GM18861 (cell line): Measurements from ENCODE around the gene GRID2IP.
"Not testable (repeated sequence)": the region's sequence is repeated elsewhere in the genome, so short reads cannot be mapped to it uniquely, and the experiment has no call there.

ENCODE experiments used
- ATAC-seq: cut with Tn5 transposase; IDR thresholded peaks from one replicate; pipeline ENCODE4 v1.9.1; 2021; ENCODE audit not compliant: unreplicated experiment

Gene GRID2IP

DNA sequence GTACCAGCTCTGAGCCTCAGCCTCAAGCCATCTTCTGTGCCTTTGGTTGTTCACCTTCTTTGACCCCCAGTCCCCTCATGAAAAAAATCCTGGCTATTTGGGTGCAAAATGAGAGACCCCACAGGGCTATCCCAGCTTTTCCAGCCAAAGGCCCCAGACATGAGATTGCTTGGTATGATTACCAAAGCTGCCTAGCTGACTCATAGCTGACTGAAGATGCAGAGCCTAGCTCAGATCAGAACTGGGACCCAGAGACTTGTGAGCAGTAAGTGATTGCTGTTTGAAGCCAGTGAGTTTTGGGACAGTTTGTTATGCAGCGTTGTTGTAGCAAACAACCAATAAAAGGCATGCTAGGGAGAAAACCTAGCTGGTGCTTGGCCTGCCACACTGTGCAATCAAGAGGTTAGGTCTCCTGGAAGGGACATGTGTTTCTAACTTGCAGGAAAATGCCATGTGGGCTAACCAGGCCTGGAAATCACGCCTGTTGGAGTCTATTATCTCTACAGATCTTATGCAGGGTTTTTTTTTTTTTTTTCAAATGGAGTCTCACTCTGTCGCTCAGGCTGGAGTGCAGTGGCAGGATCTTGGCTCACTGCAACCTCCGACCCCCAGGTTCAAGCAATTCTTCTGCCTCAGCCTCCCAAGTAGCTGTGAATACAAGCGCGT is 55.5 kb downstream of the GRID2IP start:
- ATAC-seq, result no peak

- no peak for ATAC-seq
Observed at GRCh38 chr7:6494365-6494764, 56.9 kb downstream of the GRID2IP start.

DNA sequence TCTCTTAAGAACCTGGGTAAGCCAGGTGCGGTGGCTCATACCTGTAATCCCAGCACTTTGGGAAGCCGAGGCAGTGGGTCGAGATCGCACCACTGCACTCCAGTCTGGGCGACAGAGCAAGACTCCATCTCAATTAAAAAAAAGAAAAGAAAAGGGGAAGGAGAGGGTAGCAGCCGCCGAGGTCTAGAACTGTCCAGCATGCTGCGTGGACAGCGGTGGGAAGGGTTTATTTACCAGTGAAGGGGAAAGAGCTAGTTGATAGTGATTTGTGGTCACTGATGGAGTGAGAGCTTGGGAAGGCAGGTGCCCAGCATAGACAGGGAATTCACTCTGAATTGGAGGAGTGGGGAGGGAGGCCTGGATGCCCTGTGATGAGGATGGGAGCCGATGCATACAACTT is 60.1 kb downstream of the GRID2IP start:
- ATAC-seq, result no peak

DNA sequence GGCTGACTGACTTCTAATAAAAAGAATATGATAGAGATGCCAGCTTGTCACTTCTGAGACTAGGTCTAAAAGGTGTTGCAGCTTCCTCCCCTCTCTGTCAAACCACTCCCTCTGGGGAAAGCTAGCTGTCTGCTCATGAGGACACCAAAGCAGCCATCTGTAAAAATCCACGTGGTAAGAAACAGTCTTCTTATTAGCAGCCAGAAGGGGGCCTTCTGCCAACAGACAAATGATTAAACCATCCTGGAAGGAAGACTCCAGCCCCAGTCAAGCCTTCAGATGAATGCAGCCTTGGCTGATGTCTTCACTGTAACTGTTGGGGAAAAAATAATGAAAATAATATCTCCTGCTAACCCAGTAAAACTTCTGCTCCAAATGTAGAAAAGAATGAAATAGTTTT is 61.6 kb downstream of the GRID2IP start:
- no peak for ATAC-seq

GRCh38 chr7:6487184-6487545 is 64.1 kb downstream of the GRID2IP start:
- ATAC-seq, result no peak

GRCh38 chr7:6486438-6487183 is 64.7 kb downstream of the GRID2IP start:
- no peak for ATAC-seq

GRCh38 chr7:6482743-6483119 is 68.5 kb downstream of the GRID2IP start:
- ATAC-seq, result no peak

DNA sequence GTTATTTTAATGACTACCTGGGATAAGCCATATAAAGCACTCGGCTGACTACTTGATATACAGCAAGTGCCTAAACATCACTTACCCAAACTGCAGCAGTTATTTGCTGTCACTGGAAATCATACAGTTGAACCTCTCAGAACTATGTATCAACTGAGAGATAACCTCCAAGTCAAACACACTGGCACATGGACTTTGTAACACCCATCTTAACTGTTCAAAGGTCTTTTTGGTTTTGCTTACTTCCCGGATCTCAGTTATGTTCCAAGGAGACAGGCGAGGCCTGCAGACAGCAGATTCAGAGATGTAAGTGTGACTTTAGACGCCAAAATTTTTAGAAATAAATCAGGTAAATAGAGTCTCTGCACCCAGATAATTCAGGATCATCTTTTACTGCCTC is 69.0 kb downstream of the GRID2IP start:
- no peak for ATAC-seq

DNA sequence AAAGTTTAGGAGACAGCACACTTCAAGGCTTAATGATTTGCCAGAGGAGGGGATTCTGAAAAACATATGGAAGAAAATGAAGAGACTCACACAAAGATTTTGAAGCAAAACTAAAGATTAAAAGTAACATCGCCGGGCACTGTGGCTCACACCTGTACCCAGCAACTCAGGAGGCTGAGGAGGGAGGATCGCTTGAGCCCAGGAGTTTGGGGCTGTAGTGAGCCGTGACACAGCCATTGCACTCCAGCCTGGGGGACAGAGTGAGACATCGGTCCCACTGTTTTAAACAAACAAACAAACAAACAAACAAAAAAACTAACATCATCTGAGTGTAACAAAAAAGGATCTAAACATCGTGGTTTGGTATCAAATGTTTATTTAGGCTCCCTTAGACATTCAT is 69.8 kb downstream of the GRID2IP start:
- ATAC-seq, result no peak

DNA sequence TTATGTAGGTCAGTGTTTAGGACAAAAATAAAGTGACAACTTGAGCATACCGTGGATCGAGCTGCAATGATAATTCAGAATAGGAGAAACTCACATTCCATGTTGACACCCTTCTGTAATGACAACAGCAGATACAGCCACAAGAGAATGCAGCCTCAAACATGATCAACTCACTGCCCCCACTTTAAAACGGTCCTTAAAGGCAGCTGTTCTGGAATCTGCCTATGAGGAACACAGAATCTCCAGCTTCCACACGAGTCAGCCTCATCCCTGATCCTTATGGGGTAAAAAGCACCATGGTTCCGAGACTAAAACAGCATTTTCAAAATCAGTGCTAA is 71.0 kb downstream of the GRID2IP start:
- no peak for ATAC-seq

GRCh38 chr7:6479067-6479466 is 72.2 kb downstream of the GRID2IP start:
- no peak for ATAC-seq

DNA sequence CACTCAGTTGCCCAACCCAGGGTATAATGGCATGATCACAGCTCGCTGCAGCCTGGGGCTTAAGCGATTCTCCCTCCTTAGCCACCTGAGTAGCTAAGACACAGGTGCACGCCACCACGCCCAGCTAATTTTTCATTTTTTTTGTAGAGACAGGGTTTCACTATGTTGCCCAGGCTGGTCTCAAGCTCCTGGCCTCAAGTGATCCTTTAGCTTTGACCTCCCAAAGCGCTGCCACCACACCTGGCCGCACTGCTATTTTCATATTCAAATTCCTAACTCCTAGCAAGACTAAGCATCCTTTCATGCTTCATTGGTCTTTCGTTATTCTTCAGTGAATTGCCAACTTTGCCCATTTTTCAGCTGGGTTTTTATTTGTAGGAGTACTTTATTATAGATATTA is 73.1 kb downstream of the GRID2IP start:
- ATAC-seq, result no peak

DNA sequence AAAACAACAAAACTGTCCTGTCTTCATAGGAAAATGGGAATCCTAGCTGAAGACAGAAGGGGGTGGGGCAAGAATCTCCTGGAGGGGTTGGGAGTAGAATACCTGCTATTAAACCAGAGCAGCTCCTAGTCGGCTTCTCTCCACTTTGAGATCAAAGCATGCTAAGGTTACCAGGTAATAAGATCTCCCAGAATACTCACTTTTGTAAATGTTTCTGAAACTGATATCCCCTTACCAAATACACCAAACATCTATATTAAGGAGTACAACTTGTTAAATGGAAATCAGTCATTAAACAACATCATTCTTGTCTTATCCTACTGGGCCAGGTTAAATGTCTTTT is 74.0 kb downstream of the GRID2IP start:
- ATAC-seq, result no peak

DNA sequence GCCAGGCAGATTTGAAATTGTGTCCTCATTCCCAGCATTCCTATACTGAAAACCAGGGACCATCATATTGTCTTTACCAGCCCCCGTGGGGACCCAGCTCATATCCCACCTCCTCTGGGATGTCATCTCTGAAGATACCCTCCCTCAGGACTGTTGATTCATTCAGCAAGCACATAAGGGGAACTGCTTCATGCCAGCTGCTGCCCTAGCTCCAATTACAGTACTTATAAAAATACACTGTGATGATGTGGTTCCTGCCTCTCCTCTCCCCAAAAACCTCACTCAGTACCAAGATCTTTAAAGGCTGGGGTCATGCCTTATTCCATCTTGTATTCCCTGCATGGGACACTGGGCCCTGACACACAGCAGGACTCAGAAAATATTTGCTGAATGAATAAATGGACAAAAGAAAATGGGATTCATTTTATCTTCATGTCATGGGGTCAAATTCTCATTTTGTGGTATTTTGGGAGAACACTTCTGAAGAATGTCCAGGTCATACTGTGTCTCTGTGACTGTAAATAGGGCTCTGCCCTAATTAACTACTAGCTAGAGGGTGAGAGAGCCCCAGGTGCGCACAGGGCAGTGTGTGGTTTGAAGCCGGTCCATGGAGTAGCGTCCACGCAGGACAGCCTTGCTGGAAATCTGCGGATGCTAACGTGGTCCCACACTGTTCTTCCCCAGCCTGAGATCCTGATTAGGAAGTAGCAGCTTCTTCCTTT is 74.5 kb downstream of the GRID2IP start:
- ATAC-seq, result no peak

GRCh38 chr7:6475433-6476186 is 75.7 kb downstream of the GRID2IP start:
- no peak for ATAC-seq

DNA sequence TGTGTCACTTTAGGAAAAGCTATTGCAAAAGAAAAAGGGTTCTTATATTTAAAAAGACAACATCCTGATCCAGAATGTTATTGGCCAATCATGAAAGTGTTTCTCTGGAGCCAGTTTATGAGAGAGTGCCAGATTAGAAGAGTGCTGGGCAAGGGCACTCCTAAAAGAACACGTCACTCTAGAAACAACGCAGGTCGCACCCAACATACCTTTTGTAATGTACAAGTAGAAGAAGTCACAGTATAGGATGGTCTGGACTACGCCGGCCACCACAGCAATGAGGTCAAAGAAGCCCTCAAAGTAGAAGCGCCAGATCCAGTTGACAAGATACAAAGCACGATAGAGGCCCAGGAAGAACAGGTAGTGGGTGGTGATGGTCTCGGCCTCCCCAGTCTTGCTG is 85.4 kb downstream of the GRID2IP start:
- no peak for ATAC-seq

GRCh38 chr7:6463609-6464008 is 87.7 kb downstream of the GRID2IP start:
- not testable (repeated sequence) for ATAC-seq

GRCh38 chr7:6461946-6462550 is 89.2 kb downstream of the GRID2IP start:
- no peak for ATAC-seq

DNA sequence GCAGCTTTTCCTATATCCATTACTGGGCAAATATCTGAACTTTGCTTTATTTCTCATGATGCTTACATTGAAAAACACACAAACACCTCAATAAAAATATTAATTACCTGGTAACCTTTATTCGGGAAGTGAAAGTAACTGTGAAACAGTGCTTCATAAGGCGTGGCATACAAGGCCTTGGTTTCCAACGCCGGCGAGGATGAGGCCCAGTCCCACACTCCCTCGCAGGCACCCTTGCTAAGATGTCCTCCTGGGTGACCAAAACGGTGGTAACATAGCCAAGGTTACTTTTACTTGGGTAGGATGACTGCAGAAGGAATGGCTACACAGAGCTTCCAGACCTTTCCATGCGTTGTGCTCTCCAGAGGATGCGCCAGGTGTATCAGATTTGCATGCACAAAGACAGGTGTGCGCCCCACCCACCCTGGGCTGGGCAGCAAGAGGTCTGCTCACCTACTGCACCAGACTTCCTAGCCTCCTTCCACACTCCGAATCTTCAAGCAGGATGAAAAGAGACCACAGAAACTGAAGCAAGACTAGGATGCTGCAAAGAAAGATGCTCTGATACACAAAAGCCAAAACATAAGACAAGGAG is 90.2 kb downstream of the GRID2IP start:
- no peak for ATAC-seq

DNA sequence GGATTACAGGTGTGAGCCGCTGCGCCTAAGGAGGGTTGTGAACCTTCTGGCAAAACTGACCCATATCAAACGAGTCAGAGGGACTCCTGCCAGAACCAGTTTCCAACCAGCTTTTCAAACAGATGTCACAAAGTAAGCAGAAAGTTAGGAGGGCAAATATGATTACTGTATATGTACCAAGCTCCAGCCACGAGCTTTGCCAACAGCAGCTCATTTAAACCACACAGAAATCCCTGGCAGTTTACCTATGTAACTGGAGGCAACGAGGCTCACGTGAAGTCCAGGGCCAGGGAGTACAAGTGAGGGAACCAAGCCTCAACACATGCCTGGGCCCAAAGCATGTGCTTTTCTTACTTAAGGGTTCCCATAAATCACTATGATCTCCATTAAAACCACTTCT is 91.0 kb downstream of the GRID2IP start:
- ATAC-seq, result no peak

GRCh38 chr7:6458676-6459075 is 92.6 kb downstream of the GRID2IP start:
- ATAC-seq, result not testable (repeated sequence)
